ENCODE measurements around the gene SULT1B1.

SULT1B1 gene

GRCh38 chr4:69684804-69685203 is 75.6 kb downstream of the SULT1B1 start:
- DNase-seq: no peak

All from stimulated activated CD4-positive, alpha-beta T cell treated with anti-CD3 and anti-CD28 coated beads, Interleukin-2, amount 100 ng/mL, for 48 hours (primary cell).